GM04504 (cell line): ENCODE data around the gene FURIN.
"Not testable (repeated sequence)": the region's sequence is repeated elsewhere in the genome, so short reads cannot be mapped to it uniquely, and the experiment has no call there.

Experiments
- DNase-seq: peaks from one replicate; pipeline ENCODE4 v3.0.0-alpha.2; 2012; ENCODE audit warnings: low read depth

FURIN gene

DNA sequence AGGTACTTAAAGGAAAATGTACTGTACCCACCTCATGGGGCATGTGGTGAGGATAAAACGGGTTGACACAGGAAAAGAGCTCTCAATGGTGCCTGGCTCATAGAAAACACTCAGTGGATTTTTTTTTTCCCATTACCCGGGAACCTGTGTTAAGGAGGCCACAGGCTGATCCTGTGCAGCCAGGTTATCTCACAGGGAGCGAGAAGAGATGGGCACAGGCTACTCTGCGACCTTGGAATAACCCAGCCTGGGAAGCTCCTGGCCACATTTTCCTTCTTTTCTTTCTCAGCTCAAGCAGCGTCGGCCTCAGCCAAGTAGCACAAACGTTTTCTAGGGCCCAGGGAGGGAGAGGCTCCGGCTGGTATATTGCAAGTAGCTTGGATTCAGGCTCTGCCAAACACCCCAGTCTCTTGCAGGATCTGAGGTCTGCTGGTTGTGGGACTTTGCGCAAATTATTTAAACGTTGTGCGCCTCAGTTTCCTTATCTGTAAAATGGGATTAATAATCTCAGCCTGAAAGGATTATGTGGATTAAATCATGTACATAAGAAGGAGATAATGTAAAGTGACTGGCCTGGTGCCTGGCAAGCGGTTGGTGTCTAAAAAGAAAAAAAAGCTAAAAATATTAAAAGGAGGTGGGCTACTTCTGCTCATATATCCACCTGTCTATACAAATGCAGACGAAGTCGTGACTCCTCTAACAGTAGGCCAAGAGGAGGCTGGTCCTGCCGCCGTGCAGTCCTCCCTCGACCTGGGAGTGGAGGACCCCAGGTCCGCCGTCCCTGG is 2.2 kb downstream of the FURIN start:
- no peak for DNase-seq

DNA sequence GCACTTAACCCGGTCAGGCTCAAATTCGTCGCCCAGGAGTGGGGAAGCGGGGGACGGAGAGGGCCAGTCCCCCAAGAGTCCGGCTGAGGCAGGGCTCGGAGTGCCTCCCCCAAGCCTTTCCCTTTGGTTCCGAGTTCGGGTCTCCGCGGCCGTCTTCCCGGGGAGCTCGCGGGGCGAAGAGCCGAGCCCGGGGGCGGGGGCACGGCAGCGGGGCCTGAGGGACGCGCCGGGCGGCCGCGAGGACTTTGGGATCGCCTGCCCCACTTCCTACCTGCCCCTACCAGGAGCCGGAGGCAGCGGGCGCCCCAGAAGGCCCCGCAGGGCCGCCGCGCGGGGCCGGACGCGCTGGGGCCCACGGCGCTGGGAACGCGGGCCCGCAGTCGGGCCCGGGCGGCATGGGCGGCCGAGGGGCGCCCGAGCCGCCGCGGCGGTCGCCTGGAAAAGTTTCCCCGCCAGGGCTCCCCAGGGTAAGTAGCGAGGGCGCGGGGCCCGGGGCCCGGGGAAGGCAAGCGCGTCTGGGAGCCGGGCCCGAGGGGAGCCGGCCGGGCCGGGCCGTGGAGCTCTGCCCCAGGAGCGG is 2.8 kb downstream of the FURIN start:
- DNase-seq, result no peak

DNA sequence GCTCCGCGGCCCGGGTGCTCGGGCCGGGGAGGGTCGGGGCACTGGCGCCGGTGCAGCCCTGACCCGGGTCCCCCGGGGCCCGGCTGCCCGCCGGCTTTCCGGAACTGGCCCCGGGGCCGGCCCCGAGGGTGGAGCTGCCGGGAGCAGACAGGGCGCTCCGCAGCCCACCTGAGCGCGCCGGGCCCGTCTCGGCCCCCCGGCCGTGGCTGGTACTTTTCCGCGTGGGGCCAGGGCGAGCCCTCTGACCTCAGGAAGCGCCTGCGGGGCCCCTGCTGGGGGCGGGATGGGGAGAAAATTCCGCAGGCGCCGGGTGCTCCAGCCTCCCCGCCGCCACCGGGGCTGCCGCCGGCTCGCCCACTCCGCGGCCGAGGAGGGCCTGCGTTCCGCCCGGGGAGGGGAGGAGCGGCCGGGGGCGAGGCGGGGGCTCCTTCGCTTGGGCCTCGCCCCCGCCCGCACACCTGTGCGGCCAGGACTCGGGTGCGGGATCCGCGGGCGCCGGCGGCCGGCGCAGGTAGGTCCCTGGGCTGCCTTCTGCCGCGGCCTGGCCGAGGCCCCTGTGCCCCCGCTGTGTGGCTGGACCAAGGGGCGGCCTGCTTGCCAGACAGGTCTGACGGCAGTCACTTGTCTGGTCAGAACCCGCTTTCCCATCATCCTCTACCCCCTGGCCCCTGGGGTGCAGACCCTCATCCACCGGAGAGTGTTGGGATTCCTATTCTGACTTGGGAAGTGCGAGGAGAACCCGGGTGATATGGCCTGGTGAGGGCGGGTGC is 3.5 kb downstream of the FURIN start:
- DNase-seq, result no peak

DNA sequence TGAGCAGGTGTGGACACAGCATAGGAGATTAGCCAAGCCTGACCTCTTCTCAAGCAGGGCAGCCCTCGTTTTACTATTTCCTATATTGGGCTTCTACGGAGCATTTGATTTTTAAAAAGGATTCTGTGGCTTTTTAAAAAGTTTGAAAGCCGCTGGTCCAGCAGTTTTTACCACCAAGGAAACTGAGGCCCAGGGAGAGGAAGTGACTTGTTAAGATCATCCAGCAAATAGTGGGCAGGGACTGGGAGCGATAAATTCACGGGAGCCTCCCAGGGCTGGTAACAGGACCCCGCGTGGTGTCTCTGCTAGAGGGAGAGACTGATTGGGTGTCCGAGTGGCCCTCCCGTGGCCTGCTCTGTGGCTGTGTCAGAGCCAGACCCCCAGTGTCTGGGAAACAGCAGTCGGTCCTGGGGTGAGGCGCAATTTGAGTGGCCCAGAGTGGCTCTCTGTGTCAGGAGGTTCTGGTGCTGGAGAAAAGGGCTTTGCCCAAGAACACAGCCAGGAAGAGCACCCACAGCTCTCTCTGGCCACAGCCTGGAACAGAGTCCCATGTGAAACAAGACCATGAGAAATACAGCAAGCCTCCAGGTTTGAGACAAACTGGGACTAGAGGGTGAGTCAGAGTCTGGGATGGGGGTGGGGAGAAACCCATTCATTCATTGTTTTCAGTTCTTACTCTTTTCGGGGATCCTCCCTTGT is 4.2 kb downstream of the FURIN start:
- DNase-seq, result no peak

DNA sequence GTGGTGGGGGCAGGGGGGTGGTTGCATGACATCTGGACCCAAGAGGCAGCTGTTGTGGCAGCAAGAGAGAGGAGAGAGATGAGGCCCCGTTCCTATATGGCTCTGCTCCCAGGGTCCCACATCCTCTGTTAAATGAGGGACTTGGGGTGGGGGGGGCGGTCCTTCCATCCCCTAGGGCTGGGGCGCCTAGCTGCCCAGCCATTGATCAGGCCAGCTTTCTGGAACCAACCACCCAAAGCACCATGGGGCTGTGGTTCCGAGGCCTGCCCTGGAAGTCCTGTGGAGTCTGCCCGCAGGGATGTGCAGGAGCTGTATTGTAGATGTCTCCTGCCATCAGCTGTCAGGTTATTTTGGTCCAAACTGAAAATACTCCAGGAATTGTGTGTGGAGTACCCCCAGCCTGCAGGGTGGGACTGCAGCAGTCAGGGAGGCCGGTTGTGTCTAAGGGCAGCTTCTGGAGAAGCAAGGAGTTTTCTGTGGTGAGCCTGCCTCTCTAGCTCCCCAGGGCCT is 5.2 kb downstream of the FURIN start:
- DNase-seq, result no peak

DNA sequence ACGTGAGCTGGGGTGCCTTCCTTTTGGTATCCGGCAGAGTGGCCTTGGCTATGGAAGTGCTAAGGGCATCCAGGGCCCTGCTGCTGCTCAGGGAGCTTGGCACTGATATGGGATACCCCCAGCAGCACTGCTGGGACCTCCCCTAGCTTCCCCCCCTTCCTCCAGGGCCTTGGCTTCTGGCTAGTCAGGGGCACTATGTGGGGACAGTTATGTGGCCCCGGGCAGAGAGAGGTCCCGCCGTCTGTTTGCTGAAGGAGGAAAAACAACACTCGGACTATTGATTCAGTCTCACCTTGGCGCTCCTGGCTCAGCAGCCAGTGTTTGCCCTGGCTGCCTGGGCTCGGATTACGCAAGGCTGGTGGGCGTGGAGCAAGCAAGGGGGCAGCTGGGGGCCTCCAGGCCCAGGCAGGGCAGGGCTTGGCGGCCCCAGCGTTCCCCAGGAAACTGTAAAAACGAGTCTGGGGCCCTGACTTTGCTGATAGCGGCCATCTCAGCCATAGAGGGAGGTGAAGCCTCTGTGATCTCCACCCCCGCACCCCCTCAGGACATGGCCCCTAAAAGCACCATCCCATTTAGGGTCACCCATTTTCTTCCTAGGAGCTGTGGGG is 5.7 kb downstream of the FURIN start:
- no peak for DNase-seq

DNA sequence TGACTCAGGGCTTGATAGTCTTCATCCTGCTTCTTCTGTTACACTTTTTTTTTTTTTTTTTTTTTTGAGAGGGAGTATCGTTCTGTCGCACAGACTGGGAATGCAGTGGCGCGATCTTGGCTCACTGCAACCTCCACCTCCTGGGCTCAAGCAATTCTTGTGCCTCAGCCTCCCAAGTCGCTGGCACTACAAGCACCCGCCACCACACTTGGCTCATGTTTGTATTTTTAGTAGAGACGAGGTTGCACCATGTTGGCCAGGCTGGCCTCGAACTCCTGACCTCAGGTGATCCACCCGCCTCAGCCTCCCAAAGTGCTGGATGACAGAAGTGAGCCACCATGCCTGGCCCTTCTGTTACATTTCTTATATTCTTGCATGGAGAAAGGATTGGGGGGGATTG is 6.6 kb downstream of the FURIN start:
- not testable (repeated sequence) for DNase-seq

DNA sequence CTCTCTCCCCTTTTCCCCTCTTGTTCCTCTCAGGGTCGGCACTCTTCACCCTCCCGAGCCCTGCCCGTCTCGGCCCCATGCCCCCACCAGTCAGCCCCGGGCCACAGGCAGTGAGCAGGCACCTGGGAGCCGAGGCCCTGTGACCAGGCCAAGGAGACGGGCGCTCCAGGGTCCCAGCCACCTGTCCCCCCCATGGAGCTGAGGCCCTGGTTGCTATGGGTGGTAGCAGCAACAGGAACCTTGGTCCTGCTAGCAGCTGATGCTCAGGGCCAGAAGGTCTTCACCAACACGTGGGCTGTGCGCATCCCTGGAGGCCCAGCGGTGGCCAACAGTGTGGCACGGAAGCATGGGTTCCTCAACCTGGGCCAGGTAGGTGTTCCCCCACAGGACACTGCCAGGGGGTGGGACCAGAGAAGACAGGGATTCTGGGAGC is 7.2 kb downstream of the FURIN start:
- no peak for DNase-seq

DNA sequence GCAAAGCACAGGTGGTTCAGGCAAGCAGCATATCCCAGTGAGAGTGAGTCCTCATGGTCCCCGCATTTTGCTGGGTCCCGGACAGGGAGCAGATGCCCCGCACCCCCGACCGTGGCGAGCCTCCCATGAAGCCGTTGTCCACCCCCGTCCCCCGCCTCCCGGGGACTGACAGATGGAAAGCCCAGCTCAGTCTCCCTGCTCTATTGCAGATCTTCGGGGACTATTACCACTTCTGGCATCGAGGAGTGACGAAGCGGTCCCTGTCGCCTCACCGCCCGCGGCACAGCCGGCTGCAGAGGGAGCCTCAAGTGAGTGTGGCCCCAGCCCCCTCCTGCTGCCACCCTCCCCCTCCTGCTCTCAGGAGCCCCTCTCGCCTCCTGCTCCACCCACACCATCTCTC is 7.7 kb downstream of the FURIN start:
- DNase-seq, result no peak

DNA sequence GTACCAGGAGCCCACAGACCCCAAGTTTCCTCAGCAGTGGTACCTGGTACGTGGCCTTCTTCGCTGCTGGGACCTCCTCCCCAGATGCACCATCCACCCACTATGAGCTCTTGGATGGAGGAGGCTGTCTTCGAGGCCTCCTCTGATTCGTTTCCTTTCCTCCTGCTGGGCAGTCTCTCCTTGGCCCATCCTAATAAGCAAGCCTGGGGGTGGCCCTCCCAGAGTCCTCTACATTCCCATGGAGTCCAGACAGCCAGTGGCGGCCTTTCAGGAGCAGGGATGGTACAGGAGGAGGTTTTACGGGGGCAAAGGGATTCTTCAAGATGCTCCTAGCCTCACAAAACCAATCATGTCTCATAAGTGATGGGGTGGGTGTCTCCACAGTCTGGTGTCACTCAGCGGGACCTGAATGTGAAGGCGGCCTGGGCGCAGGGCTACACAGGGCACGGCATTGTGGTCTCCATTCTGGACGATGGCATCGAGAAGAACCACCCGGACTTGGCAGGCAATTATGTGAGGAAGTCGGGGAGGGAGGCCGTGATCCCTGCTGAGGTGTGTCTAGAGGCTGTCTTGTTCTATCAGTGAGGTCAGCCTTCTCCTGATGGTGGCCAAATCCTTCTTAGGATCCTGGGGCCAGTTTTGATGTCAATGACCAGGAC is 8.3 kb downstream of the FURIN start:
- DNase-seq, result no peak

DNA sequence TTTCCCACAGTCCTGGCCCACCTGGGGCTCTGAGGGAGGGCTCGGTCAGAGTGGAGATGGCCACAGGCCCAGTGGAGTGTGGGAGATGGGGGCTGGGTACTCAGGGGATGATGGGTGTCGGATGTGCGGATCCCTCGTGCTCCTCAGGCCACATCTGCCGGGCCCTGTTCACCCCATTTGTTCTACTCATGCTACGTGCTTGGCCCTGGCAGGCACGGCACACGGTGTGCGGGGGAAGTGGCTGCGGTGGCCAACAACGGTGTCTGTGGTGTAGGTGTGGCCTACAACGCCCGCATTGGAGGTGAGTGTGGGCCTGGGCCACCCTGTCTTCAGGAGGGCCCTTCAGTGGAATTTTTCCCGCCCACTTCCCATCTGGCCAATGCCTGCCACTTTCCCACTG is 8.9 kb downstream of the FURIN start:
- no peak for DNase-seq

DNA sequence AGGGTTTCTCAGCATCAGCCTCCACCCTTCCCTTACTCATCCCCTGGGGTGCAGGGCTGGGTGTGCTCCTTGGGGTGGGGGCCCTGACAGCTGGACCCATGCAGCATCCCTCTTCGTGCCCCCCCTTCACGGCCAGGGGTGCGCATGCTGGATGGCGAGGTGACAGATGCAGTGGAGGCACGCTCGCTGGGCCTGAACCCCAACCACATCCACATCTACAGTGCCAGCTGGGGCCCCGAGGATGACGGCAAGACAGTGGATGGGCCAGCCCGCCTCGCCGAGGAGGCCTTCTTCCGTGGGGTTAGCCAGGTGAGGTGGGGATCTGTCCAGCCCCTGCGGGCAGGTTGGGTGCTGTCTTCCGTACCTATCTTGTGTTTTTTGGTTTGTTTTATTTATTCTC is 9.6 kb downstream of the FURIN start:
- DNase-seq, result no peak

DNA sequence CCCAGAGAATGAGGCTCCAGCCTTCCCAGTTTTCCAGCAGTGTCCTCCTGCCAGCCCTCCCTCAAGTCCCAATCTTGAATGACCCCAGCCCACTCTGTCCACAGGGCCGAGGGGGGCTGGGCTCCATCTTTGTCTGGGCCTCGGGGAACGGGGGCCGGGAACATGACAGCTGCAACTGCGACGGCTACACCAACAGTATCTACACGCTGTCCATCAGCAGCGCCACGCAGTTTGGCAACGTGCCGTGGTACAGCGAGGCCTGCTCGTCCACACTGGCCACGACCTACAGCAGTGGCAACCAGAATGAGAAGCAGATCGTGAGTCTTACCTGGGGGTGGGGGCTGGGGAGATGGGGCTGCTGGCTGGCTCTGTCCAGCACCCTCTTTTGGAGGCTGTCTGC is 10.3 kb downstream of the FURIN start:
- DNase-seq, result no peak

DNA sequence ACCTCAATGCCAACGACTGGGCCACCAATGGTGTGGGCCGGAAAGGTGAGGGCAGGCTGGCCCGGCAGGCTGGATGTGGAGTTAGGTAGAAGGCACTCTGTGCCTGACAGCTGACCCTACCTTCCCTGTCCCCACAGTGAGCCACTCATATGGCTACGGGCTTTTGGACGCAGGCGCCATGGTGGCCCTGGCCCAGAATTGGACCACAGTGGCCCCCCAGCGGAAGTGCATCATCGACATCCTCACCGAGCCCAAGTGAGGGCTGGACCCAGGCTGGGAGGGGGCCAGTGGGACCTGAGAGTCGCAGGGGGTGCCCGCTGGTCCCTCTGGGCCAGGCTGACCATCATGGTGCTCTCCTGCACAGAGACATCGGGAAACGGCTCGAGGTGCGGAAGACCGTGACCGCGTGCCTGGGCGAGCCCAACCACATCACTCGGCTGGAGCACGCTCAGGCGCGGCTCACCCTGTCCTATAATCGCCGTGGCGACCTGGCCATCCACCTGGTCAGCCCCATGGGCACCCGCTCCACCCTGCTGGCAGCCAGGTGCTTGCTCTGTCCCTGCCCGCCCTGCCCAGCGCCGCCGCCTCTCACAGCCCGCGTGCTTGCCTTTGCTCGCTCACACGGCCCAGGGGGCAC is 11.5 kb downstream of the FURIN start:
- DNase-seq, result no peak

DNA sequence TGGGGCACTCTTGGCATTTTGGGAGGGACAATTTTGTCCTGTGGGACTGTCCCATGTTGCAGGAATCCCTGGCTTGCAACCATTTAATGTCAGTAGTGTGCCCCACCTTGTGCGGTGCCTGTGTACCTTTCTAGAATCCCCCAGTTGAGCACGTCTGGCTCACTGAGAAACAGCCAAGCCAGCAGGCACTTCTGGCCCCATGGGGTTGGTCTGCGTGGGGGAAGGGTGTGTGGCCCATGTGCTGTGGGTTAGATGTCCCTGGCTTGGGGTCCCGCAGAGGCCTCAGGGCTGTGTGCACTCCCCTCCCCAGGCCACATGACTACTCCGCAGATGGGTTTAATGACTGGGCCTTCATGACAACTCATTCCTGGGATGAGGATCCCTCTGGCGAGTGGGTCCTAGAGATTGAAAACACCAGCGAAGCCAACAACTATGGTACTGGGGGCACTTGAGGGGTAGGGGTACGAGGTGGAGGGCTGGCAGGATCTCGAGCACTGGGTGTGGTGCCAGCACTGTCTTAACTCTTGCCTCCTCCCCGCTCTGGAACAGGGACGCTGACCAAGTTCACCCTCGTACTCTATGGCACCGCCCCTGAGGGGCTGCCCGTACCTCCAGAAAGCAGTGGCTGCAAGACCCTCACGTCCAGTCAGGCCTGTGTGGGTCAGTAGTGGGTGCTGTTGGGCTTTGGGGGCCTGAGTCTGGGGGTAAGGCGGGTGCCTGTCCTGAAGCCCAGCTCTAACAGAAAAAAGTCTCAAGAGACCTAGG is 12.2 kb downstream of the FURIN start:
- DNase-seq, result no peak

DNA sequence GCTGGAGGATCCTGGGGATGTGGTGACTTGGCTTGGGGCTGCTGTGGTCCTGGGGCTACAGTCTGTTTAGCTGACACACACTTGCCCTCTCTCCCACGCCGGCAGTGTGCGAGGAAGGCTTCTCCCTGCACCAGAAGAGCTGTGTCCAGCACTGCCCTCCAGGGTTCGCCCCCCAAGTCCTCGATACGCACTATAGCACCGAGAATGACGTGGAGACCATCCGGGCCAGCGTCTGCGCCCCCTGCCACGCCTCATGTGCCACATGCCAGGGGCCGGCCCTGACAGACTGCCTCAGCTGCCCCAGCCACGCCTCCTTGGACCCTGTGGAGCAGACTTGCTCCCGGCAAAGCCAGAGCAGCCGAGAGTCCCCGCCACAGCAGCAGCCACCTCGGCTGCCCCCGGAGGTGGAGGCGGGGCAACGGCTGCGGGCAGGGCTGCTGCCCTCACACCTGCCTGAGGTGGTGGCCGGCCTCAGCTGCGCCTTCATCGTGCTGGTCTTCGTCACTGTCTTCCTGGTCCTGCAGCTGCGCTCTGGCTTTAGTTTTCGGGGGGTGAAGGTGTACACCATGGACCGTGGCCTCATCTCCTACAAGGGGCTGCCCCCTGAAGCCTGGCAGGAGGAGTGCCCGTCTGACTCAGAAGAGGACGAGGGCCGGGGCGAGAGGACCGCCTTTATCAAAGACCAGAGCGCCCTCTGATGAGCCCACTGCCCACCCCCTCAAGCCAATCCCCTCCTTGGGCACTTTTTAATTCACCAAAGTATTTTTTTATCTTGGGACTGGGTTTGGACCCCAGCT is 13.0 kb downstream of the FURIN start:
- no peak for DNase-seq

DNA sequence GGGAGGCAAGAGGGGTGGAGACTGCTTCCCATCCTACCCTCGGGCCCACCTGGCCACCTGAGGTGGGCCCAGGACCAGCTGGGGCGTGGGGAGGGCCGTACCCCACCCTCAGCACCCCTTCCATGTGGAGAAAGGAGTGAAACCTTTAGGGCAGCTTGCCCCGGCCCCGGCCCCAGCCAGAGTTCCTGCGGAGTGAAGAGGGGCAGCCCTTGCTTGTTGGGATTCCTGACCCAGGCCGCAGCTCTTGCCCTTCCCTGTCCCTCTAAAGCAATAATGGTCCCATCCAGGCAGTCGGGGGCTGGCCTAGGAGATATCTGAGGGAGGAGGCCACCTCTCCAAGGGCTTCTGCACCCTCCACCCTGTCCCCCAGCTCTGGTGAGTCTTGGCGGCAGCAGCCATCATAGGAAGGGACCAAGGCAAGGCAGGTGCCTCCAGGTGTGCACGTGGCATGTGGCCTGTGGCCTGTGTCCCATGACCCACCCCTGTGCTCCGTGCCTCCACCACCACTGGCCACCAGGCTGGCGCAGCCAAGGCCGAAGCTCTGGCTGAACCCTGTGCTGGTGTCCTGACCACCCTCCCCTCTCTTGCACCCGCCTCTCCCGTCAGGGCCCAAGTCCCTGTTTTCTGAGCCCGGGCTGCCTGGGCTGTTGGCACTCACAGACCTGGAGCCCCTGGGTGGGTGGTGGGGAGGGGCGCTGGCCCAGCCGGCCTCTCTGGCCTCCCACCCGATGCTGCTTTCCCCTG is 13.8 kb downstream of the FURIN start:
- no peak for DNase-seq

DNA sequence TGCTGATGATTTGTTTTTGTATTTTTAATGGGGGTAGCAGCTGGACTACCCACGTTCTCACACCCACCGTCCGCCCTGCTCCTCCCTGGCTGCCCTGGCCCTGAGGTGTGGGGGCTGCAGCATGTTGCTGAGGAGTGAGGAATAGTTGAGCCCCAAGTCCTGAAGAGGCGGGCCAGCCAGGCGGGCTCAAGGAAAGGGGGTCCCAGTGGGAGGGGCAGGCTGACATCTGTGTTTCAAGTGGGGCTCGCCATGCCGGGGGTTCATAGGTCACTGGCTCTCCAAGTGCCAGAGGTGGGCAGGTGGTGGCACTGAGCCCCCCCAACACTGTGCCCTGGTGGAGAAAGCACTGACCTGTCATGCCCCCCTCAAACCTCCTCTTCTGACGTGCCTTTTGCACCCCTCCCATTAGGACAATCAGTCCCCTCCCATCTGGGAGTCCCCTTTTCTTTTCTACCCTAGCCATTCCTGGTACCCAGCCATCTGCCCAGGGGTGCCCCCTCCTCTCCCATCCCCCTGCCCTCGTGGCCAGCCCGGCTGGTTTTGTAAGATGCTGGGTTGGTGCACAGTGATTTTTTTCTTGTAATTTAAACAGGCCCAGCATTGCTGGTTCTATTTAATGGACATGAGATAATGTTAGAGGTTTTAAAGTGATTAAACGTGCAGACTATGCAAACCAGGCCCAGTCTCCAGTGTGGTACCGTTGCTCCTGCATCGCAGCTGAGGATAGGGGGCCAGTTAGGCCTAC is 14.6 kb downstream of the FURIN start:
- no peak for DNase-seq
